Glomerular visceral epithelial cell (primary cell): Measurements from ENCODE around the gene SLC6A5.
A peak's percentile ranks its signal among the peaks of the same experiment; 100 is the strongest.
"Not testable (repeated sequence)": the region's sequence is repeated elsewhere in the genome, so short reads cannot be mapped to it uniquely, and the experiment has no call there.

ENCODE experiments used
- DNase-seq: peaks from one replicate; pipeline ENCODE4 v3.0.0-alpha.2; 2016; ENCODE audit errors: extremely low spot score

The SLC6A5 gene

DNA sequence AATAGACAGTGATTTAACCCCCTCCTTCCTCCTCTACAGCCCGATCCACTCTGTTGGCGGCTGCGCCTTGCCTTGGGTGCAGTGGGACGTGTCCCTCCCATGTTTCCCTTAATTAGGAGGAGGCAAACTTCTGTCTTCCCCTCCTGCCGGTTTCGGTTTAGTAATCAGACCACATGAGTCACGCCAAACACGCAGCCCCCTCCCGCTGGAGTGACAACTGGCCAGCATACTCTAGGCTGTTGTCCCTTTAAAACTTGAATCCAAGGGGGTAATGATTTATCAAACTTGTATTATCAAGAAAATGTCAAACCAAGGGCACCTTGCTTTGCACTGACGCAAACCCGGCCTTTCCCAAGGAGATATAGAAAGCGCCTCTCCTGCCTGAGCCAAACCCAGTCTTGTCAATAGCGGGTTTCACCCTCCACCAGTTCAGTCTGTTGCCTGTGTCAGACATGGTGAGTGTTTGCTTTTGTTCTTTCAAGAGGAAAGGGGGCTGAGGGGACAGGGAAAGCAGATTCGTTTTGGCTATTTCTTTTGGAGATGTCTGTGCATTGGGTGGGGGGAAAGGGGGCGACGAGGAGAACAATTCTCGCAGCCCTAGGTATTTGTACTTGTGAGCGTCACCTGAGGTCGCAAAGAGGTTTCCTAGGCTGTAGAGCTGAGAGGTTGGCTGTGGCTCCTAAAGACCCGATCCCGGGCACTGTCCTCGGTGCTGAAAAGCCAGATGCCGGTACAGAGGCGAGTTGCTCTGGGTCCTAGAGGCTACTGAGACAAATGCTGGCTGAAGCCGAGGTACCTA is at the start of gene SLC6A5:
Gene SLC6A5 (plus strand): TSS at position 388 of the 799 bp plus-strand sequence. CDS start 65 bp downstream, at position 453.
- DNase-seq, result peak; percentile 12

DNA sequence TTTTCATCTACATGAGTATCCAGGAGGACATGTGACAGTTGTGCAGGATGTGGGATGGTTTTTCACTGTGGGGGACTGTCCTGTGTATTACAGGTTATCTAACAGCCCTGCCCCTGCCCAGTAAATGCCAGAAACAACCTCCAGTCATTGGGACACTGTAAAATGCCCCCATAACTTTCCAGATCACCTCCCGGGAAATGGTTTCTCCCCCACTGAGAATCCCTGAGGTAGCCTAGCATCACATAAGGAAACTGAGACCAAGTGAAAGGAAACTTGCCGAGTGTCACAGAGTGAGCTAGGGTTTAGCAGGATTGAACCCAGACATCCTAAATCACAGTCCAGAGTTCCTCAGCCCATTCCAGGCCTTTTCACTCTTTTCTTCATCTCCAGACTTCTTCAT is 48.3 kb upstream of the SLC6A5 start:
- DNase-seq, result no peak

DNA sequence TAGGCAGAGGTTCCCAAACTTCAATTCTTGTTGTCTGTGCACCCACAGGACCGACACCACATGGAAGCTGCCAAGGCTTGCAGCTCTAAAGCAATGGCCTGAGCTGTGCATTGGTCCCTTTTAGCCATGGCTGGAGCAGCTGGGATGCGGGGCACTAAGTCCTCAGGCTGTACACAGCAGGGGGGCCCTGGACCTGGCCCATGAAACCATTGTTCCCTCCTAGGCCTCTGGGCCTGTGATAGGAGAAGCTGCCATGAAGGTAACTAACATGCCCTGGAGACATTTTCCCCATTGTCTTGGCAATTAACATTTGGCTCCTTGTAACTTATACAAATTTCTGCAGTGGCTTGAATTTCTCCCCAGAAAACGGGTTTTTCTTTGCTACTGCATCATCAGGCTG is 43.6 kb upstream of the SLC6A5 start:
- DNase-seq, result no peak

DNA sequence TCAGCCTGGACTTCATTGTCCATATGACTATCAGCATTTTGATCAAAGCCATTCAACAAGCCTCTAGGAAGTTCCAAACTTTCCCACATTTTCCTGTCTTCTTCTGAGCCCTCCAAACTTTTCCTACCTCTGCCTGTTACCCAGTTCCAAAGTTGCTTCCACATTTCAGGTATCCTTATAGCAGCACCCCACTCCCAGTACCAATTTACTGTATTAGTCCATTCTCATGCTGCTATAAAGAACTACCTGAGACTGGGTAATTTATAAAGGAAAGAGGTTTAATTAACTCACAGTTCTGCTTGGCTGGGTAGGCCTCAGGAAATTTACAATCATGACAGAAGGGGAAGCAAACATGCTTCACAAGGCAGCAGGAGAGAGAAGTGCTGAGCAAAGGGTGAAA is 43.0 kb upstream of the SLC6A5 start:
- not testable (repeated sequence) for DNase-seq

DNA sequence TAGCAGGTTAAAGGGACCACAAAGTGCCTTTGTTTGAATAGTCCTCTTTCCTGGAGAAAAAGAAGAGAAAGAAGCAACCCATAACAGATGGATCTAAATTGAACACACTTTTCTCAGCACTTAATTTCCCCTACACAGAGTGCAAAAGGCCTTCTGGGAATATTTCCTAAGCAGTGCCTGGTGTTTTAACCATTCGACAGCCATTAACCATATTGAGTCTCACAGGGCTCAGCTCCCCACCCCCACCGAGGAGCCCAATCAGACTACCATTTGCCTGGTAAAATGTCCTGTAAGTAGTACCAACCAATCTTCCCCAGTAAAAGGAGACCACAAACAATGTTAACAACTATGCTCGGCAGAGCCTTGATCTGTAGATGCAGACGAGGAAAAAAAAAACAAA is 40.7 kb upstream of the SLC6A5 start:
- no peak for DNase-seq

DNA sequence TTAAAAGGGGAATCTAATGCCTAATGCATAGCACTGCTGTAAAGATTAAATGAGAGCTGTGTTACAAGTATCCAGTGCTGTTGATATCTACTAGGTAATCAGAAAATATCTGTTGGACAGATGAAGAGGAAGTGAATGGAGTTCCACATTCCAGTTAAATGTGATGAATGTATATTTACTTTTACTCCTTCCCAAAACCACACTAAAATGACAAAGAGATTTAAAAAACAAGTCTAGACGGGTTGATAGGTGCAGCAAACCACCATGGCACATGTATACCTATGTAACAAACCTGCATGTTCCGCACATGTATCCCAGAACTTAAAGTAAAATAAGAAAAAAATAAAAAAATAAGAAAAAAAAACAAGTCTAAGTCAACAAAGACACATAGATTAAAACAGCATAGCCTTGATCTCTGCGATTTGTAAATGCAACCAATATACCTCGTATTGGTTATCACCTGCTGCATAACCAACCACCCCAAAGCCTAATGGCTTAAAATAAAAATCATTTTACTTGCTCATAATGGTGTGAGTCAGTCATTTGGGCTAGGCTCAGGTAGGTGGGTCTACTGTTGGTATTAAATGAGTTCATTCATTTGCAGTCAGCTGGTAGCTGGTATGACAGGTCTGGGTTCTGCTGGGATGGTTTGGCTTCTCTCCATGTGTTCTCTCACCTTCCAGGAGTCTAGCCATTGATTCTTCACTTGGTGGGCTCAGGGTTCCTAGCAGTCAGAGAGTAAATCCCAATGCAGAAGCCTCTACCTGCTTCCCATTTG is 39.7 kb upstream of the SLC6A5 start:
- DNase-seq, result no peak

DNA sequence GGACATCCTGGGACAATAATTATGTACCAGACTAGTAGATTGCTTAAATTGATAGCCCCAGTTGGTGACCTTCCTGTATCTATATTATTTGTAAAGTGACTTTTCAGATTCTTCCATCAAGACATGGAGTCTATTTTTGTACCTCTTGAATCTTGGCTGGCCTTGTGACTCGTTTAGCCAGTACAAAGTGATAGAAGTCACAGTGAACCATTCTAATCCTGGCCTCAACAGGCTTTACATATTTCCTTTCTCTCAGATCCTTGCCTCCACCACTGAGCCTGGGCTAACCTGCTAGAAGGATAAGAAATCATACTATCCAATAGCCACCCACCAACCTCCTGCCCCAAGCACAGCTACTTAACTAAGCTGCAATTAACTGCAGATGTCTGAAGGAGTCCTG is 37.5 kb upstream of the SLC6A5 start:
- DNase-seq, result no peak

DNA sequence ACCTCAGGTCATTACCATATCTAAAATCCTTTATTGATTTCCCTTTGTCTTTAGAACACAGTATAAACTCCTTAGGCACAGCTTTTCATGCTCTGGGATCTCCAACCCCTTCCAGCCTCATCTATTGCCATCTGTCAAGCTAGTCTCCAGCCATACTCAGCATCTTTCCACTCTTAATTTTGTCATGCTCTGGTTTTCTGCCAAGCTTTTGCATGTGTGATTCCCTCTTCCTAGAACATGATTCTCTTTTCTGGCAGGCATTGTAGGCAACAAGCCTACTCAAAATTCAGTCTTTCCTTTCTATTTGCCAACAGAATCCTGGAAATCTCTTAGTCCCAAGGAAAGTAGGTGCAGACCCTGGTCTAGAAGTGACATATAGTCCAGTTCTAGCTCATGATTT is 35.5 kb upstream of the SLC6A5 start:
- DNase-seq, result no peak

DNA sequence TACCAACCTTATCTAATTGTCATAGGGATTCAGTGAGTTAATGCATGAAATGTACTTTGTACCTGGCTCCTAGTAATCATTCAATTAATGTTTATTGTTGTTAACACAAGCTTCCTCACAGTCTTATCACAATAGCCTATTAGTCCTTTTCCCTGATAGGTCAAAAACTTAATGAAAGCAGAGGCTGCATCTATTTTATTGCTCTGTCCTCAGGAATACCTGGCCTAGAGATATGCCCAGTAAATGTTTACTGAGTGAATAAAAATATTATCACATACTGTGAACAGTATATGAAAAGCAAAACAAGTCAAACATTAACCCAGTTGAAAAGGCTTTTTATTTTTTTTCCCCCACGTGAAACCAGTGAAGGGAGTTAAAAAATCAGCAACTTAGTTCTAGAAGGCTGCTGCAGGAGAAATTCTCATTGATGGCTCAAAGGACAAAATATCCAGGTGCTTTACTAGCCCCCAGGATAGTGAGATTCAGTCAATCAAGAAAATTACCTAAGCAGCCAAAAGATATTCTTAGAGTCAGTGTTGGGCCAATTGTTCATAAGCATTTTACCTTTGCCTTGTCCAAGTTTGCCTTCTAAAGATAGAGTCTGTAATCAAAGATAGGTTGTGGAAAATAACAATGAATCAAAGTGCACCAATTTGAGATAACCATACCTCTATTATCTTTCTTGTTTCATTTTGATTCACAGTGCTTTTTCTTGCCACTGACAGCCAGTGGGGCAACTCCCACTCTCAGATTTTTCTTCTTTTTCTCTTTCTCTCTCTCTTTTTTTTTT is 34.4 kb upstream of the SLC6A5 start:
- DNase-seq, result no peak

DNA sequence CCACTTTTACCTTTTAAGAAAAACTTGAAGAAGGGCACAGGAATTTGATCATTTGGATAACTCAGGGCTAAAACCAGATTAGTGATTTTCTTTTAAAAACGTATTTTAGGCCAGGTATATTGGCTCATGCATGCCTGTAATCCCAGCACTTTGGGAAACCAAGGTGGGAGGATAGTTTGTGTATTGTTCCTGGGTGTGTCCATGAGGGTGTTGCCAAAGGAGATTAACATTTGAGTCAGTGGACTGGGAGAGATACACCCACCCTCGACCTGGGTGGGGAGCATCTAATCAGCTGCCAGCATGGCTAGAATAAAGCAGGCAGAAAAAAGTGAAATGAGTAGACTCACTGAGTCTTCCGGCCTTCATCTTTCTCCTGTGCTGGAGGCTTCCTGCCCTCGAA is 33.3 kb upstream of the SLC6A5 start:
- not testable (repeated sequence) for DNase-seq

DNA sequence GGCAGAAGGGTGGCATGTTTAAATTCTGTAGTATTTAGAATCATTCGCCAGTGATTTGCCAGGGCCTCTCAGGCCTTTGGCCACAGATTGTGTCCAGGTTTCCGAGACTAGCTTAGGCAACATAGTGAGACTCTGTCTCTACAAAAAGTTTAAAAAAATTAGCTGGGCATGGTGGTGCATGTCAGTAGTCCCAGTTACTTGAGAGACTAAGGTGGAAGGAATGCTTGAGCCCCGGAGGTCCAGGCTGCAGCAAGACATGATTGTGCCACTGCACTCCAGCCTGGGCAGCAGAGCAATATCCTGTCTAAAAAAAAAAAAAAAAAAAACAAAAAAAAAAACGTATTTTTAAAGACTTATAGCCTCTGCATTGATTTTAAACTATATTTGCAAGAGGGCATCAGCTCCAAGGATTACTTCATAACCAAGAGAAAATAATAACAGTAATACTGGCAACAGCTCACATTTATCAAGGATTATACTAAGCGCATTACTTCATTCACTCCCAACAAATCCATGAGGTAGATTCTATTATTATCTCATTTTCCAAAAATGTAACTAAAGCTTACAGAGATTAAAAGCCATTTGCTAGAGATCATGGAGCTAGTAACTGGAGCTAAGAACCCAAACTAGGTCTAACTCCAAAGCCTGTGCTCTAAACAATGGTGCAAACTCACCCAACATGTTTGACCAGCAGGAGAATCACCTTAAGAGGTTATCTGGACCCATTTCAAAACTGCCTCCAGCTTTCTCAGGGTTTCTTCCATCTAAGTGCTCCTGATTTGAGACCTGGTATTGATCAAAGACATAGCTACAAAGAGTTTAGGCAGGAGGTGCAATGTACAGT is 32.6 kb upstream of the SLC6A5 start:
- DNase-seq, result no peak

DNA sequence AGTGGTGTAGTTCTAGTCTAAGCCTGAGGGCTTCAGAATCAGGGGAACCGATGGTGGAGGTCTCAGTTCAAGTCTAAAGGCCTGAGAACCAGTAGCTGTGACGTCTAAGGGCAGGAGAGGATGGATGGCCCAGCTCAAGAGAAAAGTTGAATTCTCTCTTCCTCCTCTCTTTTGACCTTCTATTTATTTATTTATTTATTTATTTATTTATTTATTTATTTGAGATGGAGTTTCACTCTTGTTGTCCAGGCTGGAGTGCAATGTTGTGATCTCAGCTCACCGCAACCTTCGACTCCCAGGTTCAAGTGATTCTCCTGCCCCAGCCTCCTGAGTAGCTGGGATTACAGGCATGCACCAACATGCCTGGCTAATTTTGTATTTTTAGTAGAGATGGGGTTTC is 19.7 kb upstream of the SLC6A5 start:
- not testable (repeated sequence) for DNase-seq

DNA sequence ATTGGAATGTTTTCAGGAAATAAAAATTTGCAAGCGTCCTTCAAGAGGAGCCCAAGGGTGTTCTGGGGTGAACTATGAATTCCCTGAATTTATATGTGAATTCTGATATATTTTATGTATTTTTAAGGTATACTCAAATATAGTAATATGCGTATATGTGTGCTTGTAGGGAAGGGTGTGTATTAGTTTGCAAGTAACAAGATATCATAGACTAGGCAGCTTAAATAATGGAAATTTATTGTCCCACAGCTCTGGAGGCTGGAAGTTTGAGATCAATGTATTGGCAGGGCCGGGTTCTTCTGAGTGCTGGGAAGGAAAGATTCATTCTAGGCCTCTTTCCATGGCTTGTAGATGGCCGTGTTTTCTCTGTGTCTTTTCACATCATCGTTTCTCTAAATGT is 16.2 kb upstream of the SLC6A5 start:
- no peak for DNase-seq

DNA sequence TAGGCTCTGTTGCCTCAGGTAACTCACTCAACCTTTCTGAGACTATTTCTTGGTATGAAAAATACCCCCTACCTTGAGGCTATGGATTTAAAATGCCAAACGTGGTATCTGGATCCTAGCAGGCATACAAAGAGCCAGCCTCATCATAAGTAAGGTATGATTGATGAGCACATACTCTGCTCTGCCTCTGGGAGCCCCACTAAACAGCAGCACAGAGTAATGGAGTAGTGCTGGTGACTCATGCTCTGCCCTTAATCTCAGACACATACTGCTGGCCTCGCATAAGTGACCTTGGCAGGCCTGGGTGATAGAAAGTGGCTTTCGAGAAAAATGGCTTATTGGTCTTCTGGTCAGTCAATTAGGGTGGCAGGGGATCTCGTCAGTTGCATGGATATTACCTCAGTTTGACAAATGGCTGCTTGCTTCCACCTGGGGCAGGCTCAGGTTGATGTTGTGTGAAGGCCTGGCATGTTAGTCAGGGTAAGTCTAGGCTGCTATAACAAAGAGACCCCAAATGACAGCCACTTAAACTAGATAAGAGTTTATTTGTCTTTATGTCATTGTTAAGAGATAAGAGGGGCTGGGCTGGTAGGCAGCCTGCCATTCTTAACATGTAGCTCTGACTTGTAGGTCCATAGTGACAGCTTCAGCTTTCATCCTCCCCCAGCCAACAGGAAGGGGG is 15.2 kb upstream of the SLC6A5 start:
- no peak for DNase-seq

DNA sequence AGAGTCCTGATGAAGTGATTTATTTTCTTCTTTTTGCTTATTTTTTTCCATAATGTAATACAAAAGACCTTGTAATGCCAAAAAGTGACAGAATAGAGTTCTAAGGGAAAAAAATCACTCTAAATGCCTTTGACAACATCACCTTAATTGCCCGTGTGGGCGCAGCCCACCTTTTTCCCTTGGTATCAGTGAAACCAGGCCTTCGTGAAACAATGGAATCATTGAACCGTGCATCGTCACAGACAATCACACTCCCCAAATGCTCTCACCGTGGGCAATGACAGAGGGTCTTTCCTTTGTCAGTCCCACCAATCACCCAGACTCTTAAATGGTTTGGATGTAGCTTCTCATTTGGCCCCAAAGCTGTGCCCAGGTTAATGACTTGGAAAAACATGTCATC is 9.6 kb upstream of the SLC6A5 start:
- no peak for DNase-seq

DNA sequence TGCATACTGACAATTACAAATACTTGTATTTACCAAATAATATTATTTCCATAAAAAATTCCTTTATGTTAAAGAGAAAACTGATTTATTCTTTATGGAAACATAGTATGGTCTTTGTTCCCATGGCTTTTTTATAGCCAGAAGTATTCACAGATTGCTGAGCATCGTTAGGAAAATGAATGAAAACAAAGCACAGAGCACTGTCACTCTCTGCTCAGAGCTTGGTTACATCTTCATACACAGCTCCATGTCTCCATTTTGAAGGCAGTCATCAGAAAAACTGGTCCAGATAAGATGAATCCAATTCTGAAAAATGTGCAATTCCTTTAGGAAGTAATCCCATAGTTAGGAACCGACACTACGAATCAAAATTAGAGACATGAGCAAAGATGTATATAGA is 9.0 kb upstream of the SLC6A5 start:
- no peak for DNase-seq

DNA sequence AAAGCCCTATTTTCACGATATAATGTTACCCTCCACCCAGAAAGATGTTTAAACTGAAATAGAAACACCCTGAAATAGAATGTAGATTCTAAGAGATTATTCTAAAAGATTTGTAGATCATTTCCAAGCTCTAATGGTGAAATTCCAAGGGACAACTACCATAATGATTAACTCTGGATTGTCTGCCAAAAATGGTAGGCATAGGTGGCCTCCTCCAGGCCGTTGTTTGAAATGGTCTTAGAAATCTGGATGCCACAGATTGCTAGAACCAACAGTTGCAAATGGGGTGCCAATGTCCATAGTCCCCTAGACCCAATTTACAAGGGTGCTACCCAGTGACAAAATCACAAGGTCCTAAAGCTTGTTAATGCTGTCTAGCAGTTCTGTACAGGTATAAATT is 6.7 kb upstream of the SLC6A5 start:
- no peak for DNase-seq

DNA sequence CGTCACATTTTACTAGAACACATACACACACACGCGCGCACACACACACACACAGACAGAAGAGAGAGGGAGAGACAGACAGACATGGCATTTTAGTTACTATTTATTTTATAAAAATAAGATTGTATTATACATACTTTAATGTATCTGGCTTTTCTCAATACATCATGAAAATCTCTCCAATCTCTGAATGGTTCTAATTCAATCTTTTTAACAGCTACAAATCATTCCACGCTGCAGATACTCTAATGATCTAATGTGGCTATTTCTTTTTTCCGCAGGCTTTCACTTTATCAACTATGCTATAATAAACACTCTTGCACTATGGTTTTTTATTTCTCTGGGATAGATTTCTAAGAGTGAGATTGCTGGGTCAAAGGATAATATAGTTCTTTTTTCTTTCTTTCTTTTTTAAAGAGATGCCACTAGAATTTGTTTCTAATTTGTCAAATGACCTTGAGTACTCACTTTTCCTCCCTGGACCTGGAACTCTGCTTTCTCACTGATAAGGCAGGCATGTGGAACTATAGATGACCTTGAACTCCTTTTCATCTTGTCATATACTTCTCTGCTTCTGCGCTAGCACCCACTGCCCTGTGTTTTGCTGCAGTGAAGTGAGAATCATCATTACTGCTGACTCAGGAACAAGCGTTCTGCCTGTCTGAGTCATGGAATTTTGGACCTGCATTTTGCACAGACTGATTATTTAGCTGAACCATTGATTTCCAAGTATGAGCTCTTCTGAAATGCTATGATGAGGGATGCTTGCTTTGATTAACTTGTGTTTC is 4.9 kb upstream of the SLC6A5 start:
- no peak for DNase-seq

DNA sequence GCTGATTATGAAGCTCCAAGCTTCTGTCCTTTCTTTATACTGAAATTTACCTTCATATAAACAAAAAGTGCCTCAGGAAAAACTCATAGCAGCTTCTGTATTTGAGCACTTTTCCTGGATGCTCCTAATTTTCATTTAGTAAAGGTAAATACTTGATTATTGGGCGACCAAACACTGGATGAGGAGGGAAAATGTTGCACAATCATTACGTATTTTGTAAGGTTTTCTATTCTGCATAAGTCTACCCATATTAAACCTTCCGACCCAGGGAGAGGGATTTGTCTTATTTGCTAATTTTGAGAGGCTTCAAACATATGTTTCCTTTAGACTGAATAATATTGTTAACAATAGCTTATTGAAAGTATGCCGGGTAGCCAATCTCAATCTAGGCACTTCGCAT is 4.3 kb upstream of the SLC6A5 start:
- no peak for DNase-seq
